Measurements from ENCODE around the gene ADAMTS16. TPM values are rescaled to one million over a fixed set of nuclear protein-coding genes. Genes with fewer than 3 reads are reported as not detected.

ADAMTS16 gene
- total RNA-seq, 1 donor, result 0.27 TPM

DNA sequence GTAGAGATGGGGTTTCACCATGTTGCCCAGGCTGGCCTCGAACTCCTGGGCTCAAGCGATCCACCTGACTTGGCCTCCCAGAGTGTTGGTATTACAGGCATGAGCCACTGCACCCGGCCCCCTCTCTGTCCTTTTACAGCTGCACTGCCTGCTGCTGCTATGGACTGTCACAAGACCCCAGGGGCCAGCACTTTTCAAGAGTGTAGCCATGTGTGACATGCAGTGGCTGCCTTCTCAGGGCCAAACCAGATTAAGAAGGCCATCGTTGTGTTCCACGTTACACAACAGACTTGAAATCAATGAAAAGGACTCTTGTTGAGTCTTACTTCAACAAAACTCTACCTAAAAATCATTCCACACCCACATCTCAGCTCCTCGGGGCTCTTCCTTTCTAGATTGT is 203.4 kb downstream of the ADAMTS16 start:
- no peak overlapping the region for H3K4me3 ChIP-seq (ENCODE audit: low read depth, low read length)
- DNase-seq (ENCODE audit: low read depth), result no peak
- TF ChIP-seq CTCF (IDR thresholded peaks at IDR 0.05; ENCODE audit: insufficient read depth, low read length), result no peak

GRCh38 chr5:5344051-5344571 is 204.0 kb downstream of the ADAMTS16 start:
- no peak overlapping the region for H3K4me3 ChIP-seq (ENCODE audit: low read depth, low read length)
- DNase-seq (ENCODE audit: low read depth), result no peak
- TF ChIP-seq CTCF (IDR thresholded peaks at IDR 0.05; ENCODE audit: insufficient read depth, low read length), result no peak

GRCh38 chr5:5344606-5345005 is 204.5 kb downstream of the ADAMTS16 start:
- H3K4me3 ChIP-seq (ENCODE audit: low read depth, low read length), result no peak overlapping the region
- no peak for TF ChIP-seq CTCF (IDR thresholded peaks at IDR 0.05; ENCODE audit: insufficient read depth, low read length)
- no peak for DNase-seq (ENCODE audit: low read depth)

DNA sequence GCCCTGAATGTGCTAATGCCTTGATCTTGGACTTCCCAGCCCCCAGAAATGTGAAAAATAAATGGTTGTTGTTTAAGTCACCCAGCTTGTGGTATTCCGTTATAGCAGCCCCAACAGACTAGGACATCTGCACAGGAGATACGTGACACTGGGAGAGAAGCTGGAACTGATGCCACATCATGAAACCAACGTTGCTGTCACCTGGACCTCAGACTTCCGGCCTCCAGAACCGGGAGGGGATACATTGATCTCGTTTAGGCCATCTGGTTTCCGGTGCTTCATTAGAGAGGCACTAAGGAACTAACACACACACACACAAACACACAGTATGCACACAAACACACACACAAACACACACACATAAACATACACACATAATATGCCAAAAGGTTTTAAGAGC is 207.3 kb downstream of the ADAMTS16 start:
- no peak overlapping the region for H3K4me3 ChIP-seq (ENCODE audit: low read depth, low read length)
- TF ChIP-seq CTCF (IDR thresholded peaks at IDR 0.05; ENCODE audit: insufficient read depth, low read length), result no peak

DNA sequence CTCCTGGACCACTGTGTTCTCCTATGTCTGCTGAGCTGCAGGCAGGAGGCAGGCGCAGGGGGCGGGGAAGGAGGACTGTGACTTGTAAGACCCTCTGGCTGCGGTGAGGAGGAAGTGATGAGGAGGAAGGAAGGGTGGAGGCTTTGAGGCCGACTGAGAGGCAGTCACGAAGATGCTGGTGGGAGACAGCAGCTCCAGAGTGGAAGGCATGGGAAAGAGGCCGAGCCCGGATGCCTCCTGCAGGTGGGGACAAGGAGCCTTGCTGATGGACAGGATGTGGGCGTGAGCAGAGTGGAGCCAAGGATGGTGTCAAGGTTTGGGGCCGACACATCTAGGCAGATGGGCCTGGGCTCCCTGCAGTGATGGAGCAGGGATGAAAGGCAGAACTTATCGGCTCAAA is 208.0 kb downstream of the ADAMTS16 start:
- DNase-seq (ENCODE audit: low read depth), result no peak
- TF ChIP-seq CTCF (IDR thresholded peaks at IDR 0.05; ENCODE audit: insufficient read depth, low read length), result no peak
- no peak overlapping the region for H3K4me3 ChIP-seq (ENCODE audit: low read depth, low read length)

More for the DNA sequence above, 207.3 kb downstream of the ADAMTS16 start:
- no peak for DNase-seq (ENCODE audit: low read depth)

GRCh38 chr5:5348576-5348975 is 208.4 kb downstream of the ADAMTS16 start:
- H3K4me3 ChIP-seq (ENCODE audit: low read depth, low read length), result no peak overlapping the region
- TF ChIP-seq CTCF (IDR thresholded peaks at IDR 0.05; ENCODE audit: insufficient read depth, low read length), result no peak
- DNase-seq (ENCODE audit: low read depth), result no peak

DNA sequence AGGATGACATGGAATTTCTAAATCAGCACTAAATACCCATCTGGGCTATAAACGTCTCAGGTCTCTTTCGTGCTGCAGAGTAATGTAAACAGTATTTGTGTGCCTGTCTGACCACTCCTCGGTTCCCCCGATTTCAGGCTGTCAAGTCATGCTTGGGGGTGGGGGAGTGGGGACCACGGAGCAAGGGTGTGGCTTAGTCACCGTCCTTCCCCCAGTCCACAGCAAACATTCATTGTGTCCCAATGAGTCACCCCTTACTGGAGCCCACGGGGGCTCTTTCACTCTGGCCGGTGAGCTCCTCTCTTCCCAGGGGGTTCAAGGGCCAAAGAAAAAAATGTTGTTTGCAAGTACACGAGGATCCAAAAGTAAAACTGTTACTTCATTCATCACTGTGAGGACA is 210.0 kb downstream of the ADAMTS16 start:
- TF ChIP-seq CTCF (IDR thresholded peaks at IDR 0.05; ENCODE audit: insufficient read depth, low read length), result no peak
- no peak for DNase-seq (ENCODE audit: low read depth)
- H3K4me3 ChIP-seq (ENCODE audit: low read depth, low read length), result no peak overlapping the region
